ENCODE data around the gene ADGRE1. TPM values are rescaled to one million over a fixed set of nuclear protein-coding genes. Genes with fewer than 3 reads are reported as not detected.

The ADGRE1 gene
- total RNA-seq, 1 donor from 2014 or later: 0.62 TPM

Other genes starting within 250 kb of the ADGRE1 start
- 0.35 TPM for gene TNFSF14, start 217.4 kb upstream of the ADGRE1 start, total RNA-seq
- gene C3, start 166.9 kb upstream of the ADGRE1 start, total RNA-seq: 50.6 TPM
- gene GPR108, start 150.0 kb upstream of the ADGRE1 start, total RNA-seq: 22.5 TPM
- gene TRIP10, start 147.9 kb upstream of the ADGRE1 start, total RNA-seq: 86.1 TPM
- gene SH2D3A, start 120.1 kb upstream of the ADGRE1 start, total RNA-seq: 0.40 TPM
- 1.5 TPM for gene VAV1, start 114.9 kb upstream of the ADGRE1 start, total RNA-seq
- gene MBD3L2B, start 133.9 kb downstream of the ADGRE1 start, total RNA-seq: not detected
- not detected for gene MBD3L5, start 143.0 kb downstream of the ADGRE1 start, total RNA-seq
- gene MBD3L4, start 152.6 kb downstream of the ADGRE1 start, total RNA-seq: not detected
- not detected for gene MBD3L2, start 161.7 kb downstream of the ADGRE1 start, total RNA-seq
- gene MBD3L3, start 171.1 kb downstream of the ADGRE1 start, total RNA-seq: not detected
- gene ZNF557, start 182.1 kb downstream of the ADGRE1 start, total RNA-seq: 4.7 TPM